AG08395 (cell line): ENCODE results near the gene CHST8.
"Not testable (repeated sequence)": the region's sequence is repeated elsewhere in the genome, so short reads cannot be mapped to it uniquely, and the experiment has no call there.

Experiments
- DNase-seq: peaks from one replicate; pipeline ENCODE4 v3.0.0; 2012; ENCODE audit warnings: mixed read lengths, low spot score

The CHST8 gene

DNA sequence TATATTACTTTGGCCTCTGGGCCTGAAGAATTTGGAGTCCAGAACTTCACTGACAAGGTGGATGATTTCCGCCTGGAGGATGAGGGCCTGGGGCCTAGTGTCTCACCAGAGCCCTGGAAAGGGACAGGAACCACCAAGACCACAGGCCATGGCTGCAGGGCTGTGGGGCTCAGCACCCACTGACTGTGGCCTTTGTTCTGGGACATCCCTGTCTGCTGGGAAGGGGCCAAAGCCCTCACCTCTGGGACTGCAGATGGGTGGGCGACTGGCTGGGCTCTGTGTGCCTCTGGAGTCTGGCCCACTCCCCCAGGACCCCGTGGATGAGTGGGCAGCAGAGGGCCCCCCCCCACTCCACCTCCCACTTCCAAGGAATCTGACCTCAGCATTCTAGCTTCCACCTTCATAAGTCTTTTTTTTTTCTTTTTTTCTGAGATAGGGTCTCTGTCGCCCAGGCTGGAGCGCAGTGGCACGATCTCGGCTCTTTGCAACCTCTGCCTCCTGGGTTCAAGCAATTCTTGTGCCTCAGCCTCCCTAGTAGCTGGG, 20.3 kb downstream of the CHST8 start:
- DNase-seq: no peak

DNA sequence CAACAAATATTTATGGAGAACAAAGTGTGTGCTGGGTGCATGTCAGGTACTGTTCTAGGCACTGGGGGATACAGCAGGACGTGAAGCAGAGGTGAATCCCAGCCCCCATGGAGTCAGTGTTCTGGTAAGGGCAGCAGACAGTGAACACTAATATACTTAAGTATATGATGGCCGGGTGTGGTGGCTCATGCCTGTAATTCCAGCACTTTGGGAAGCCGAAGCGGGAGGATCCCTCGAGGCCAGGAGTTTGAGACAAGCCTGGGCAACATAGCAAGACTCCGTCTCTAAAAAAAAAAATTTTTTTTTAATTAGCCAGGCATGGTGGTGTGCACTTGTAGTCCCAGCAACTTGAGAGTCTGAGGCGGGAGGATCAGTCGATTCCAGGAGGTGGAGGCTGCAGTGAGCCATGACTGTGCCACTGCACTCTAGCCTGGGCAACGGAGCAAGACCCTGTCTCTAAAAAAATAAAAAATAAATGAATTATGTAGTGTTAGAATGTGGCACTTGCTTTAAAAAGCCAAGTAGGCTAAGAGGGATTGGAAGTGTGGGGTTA, 22.6 kb downstream of the CHST8 start:
- no peak for DNase-seq

DNA sequence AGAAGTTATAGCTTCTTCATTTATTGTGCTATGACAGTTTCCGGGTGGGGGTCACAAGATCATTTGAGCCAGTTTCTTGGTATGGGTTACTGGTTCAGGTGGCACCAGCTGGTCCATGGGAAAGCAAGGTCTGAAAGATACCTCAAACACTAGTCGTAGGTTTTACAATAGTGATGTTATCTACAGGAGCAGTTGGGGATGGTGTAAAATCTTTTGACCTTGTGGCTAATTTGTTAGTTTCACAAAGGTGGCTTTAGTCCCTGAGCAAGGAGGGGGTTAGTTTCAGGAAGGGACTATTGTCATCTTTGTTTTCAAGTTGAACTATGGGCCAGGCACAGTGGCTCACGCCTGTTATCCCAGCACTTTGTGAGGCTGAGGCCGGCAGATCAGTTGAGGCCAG, 24.6 kb downstream of the CHST8 start:
- DNase-seq: no peak

DNA sequence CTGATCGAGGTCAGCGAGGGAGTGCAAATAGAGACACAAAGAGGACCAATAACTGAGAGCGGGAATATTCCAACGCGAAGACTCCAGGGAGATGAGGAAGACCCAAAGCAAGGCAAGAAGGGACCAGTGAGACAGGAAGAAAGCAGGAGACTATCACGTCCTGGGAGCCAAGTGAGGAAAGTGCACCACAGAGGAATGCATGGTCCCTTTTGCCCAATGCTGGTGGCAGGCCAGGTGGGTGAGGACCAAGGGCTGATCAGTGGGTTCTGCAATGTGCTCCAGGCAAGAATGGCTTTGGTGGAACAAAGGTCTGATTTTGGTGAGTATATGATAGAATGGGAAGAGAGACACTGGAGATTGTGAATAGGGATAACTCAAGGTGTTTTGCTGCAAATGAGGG, 25.4 kb downstream of the CHST8 start:
- no peak for DNase-seq

DNA sequence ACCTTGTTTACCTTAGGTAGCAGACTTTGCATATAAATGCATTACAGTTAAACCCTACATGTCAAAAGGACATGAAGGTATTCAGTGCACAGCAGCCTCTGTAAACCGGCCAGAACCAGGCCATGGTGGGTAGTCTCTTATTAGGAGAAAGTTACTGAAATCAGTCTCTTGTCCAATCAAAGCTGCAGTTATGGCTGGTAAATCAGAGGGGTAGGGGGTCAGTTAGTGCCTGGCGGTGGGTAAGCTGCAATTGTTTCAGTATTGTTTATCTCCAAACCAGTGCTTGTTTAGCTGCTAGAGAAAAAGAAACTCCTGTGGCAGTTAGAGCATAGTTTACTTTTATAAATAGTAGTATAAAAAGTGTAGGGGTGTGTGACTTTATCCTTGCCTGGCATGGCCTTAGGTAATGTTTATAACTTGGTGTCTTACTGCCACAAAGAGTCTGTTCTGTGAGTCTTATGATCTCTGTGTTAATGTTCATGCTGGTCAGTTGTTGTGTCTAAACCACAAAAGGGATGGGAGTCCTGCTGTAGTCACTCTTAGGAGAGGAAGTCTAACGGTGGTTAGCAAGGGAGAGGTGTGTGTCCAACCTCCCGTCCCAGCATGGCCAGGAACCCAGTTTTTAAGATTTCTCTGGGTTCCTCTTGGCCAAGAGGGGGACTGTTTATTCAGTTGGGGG, 28.0 kb downstream of the CHST8 start:
- no peak for DNase-seq

DNA sequence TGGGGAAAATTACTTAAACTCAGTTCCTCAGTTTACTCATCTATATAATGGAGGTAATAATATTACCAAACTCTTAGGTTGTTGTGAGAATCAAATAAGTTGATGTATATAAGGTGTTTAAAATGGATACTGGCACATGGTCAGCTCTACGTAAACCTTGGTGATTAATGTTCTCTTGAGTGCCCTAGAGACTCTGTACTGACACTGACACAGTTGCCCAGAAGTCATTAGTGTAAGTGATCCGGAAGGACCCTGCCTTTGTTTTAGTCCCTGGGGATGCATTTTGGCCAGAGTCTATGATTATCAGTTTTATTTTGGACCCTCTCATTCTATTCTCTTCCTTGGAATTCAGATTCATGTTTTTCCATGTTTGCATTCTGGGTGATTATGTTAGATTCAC, 31.9 kb downstream of the CHST8 start:
- DNase-seq: no peak

DNA sequence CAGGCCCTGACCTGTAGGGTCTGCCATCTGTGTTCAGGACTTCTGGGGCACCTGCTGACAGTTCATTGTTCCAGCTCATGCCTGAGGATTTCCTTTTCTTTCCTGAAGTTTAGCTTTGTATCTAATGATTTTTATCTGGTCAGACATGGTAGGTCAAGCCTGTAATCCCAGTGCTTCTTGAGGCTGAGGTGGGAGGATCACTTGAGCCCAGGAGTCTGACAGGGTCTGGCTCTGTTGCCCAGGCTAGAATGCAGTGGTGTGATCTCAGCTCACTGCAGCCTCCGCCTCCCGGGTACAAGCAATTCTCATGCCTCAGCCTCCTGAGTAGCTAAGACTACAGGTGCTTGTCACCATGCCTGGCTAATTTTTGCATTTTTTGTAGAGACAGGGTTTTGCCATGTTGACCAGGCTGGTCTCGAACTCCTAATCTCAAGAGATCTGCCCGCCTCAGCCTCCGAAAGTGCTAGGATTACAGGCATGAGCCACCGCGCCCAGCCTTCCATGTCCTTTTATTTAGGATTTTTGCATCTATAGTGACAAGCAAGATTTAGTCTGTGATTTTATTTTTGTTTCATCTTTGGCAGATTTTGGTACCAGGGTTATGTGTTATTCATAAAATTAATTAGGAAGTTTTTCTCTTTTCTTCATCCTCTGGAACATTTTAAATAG, 33.2 kb downstream of the CHST8 start:
- DNase-seq: no peak

DNA sequence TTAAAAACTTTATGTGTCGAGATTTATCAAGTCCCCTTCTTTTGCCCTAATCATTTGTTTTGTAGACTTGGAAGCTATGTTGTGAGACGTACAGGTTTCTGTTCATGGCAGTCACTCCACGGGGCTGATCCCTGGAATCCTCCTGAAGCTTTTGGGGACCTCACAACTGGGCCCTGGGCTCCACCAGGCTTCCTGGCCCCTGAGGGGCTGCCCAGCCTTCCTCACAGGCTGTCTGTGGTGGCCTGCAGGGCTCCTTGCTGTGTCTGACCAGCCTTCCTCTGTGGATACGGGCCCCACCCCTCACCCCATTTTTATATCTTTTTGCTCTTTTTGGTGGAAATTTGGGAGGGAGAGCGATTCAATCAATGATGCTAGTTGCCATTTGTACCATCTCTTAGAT, 38.1 kb downstream of the CHST8 start:
- DNase-seq: no peak

DNA sequence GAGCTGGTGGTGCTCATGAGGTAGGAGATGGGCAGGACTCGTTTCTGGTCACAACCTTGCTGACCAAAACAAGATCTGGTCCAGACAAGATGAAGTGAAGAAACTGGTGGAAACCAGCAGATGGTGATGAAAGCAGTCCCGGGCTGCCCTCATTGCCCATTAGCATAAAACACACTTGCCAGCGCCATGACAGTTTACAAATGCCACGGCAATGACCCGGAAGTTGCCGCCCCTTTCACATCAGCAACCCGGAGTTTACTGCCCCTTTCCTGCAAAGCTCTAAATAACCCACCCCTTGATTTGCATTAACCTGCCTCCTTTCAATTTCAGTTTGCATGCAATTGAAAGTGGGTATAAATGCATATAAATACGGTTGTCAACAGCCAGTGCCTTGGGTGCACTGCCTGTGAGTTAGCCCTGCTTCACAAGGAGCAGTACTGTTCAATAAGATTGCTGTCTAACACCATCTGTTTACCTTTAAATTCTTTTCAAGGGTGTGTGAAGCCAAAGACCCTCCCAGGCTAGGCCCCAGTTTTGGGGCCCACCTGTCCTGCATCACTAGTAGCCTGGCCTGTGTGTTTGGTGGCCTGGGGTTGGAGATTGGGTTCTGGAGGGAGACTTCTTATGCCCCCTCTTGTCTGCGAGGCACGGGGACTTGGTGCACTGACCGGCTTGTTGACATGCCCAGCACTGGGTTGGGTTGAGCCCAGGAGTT, 38.8 kb downstream of the CHST8 start:
- DNase-seq: no peak

DNA sequence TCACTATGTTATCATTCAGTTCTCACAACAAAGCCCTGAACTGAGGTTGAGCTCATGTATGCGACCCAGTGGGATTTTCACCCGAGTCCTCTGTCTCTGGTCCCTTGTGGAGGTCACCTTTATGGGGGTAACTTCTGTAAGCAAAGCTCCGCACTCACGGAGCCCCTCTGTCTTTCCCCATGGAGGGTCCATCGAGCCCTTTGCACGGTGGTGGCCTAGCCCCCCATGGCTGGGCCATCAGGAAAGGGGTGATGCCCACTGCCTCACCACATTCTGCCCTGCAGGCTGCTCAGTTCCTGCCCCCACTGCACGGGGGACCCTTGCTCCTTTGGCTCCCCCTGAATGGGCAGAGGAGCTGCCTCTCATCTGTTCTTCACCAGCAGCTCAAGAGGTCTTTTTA, 39.6 kb downstream of the CHST8 start:
- no peak for DNase-seq

DNA sequence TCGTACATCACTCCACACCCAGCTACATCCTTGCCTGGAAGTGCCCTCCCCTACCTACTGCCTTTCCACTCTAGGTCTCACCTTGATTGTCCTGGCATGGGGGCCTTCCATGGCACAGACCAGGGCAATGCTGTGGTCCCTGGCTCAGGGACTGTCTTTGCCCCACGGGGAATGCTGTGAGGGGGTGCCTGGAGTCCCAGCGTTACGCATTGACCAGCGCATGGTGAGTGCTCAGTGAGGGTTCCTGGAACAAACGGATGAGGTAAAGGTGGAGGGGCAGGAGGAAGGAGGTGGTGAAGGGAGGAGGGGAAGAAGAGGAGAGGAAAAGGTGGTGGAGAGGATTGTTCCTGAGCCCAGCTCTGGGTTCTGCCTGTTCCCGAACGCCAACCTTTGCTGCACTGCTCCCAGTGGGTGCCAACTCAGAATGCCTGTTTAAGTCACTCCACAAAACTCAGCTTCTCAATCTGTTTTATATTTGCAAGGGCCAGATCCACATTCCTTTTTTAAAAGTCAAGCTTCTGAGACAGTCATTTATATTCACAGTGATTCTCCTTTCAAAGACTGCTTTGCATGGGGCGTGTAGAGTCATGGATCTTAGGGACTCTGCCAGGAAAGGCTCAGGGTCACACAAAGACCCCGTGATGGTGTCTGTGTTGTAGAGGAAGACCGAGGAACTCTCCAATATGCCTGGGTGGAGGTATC, 40.8 kb downstream of the CHST8 start:
- DNase-seq: no peak

DNA sequence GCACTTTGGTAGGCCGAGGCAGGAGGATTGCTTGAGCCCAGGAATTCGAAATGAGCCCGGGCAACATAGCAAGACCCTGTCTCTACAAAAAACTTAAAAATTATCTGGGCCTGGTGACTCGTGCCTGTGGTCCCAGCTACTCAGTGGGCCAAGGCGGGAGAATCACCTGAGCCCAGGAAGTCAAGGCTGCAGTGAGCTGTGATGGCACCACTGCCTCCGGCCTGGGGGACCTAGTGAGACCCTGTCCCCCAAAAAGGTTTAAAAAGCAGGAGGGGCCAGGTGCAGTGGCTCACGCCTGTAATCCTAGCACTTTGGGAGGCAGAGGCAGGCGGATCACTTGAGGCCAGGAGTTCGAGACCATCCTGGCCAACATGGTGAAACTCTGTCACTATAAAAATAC, 41.6 kb downstream of the CHST8 start:
- DNase-seq: not testable (repeated sequence)

DNA sequence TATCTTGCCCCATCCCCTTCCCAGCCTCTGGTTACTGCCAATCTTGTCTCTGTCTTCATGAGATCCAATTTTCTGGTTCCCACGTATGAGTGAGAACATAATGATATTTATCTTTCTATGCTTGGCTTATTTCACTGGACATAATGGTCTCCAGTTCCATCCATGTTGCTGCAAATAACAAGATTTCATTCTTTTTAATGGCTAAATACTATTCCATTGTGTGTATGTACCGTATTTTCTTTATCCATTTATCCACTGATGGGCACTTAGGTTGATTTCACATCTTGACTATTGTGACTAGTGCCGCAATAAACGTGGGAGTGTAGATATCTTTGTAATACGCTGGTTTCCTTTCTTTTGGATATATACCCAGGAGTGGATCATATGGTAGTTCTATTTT, 43.0 kb downstream of the CHST8 start:
- no peak for DNase-seq

DNA sequence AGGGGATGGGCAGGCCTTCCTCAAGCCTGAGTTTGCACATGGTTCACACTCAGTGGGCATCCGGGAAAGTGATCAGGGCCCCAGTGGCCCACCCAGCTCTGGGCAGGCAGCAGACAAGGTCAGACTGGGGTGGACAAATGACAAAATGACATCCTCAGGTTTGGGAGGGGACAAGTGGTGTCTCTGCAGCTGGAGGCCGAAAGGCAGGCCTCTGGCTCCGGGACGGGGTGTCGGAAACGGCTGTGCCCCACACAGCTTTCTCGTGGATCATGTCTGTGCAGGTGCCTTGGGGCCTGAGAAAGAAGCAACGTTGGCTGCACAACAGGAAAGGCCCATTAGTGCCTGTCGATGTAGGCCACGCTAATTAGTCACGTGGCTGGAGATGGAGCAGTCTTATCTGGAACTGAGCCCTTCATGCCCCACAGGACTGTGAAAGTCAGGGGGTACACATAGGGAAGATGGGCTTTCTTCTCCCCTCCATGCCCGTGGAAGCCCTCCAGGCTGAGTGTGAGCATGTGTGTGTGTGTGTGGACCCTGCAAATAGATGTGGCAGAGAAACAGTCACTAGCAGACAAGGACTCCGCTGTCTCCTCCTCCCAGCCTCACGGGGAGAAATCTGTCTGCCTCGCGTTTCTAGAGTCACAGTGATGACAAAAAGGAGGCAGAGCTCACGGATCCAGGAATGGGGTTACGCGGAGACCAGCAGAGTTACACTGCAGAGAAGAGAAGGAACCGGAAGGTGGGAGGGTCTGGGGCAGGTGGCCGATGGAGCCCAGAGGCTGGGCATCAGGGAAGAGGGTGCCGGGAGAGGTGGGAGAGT, 44.2 kb downstream of the CHST8 start:
- no peak for DNase-seq

DNA sequence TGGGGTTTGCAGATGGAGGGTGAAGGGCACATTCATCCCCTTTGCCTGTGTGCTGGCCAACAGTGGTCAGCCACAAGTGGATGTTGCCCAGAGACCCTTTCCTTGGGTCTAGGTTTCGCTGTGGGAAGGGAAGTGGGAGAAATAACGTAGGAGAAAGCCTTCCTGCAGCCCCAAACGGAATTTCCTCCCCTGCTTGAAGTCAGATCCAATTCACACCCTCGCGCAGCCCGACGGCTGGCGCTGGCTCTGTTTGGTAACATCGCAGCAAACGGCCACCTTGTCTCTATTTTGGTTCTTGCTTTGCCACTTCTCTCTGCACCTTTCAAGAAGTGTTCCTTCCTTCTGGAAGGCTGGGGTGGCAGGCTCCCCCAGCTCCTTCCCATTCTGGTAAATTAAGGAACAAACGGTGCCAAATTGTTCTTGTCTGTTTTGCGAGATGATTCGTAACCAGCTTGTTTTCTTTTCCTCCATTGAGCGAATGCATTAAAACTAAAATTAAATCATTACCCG, 45.4 kb downstream of the CHST8 start:
- no peak for DNase-seq

DNA sequence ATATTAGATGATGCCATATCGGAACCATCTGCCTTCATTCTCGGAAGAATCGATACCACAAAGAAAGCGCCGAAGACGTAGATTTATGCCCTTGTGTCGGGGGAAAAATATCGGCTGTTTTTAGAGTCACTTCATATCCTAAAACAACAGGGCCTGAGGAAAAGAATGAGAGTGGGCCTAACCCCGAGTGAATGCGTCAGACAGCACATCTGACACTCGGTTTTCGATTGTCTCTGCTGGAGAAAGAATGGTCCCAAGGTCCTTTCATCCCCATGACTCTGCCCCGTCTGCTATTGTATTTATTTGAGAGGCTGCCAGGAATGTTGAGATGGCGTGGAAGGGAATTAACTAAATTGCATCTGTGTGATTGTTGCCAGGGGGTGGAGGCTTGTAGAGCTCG, 46.1 kb downstream of the CHST8 start:
- DNase-seq: no peak

DNA sequence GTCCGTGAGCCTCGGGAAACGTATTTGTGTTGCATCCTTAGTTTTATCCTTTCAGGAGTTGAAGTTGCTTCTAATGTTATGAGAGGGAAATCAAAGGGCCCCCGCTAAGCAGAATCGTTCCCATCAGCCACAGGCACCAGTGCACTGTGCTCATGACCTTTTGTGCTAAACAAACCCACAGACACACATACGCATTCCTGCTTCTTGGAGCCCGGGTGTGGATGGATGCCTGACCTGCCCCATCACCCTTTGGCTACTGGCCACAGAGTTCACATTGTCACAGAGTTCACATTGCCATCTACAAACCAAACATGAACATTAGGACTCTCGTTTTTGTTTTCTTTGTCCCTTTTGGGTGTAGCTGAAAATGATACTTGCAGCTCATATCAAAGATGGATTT, 47.2 kb downstream of the CHST8 start:
- DNase-seq: no peak

DNA sequence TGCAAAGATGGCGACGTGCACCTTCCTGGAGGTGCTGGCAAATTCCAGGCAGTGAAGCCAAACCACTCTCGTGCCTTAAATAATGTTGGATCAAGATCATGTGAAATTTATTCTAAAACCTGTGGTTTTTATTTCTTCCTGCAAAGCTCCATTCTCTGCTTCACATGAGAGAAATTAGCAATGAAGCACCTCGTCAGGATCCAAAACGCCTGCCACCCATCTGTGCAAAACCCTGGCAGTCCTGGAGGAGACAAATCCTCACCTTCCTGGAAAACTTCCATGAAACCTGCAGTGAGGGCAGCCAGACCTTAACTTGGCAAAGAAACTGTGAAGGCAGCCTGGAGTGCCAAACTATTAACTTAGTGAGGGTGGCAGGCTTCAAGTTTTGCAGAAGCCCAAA, 47.6 kb downstream of the CHST8 start:
- no peak for DNase-seq

DNA sequence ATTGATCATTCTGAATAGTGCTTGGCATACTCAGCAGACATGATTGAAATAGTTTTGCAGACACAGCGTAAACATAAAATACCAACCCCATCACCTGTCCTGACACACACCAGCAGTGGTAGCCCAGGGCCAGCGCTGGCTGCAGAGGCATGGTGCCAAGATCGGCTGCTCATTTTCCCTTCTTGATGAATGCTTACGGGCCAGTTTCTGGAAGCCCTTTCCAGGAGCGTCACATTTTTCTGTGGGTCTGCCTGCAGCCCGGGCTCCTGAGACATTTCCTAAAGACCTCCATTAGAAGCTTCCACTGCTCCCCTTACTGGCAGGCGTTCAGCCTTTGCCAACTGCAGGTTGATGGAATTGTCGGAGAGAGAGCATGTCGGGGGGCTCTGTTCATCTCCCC, 48.6 kb downstream of the CHST8 start:
- no peak for DNase-seq

DNA sequence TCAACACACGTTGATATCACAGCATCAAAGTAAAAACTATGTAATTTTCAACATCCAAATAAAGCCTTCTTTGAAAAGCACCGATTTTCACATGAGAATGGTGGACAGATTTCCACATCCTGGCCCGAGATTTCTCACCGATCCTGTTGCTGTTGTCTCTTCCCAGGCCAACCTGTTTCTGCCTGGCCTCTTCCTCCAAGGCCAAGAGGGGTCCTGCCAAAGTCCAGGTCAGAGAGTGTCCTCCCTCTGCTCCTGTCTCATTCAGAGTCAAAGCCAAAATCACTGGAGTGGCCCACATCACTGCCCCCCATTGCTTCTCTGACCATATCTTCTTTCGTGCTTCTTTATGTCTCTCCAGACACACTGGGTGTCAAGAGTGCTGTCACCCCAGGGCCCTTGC, 49.5 kb downstream of the CHST8 start:
- no peak for DNase-seq

DNA sequence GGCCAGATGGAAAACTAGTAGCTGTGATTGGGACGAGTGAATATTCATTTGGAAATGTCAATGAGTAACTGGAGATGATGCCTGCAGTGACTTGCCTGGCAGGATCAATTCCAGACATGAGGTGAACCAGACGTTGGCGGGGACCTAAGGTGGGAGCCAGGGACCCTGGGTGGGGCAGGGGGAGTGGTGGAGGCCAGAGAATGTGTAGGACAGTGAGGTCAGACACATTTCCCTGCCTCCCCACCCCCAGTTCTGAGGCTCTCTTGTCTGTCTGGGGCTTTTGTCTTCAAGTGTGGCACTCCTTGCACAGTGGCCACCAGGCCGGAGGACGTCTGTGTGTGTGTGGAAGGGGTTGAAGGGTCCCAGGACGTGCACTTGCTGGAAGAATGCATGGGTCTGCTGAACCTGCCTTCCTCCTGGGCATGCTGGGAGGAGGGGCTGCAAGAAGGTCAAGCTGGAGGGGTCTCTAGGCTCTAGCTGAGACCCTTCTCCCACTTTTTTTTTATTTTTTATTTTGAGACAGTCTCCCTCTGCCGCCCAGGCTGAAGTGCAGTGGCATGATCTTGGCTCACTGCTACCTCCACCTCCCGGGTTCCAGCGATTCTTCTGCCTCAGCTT, 51.6 kb downstream of the CHST8 start:
- DNase-seq: no peak
